ENCODE results near the gene STRN3. TPM values are rescaled to one million over a fixed set of nuclear protein-coding genes. Genes with fewer than 3 reads are reported as not detected.

The STRN3 gene
- total and polyA plus RNA-seq, 2 of the 8 experiments (the other 6 are each of a cell fraction or from before 2014, with no cell fraction given): 8.7 to 38.1 TPM

- TF ChIP-seq E2F6 (IDR thresholded peaks at IDR 0.05) (no peak), SUZ12 (IDR thresholded peaks at IDR 0.05; ENCODE audit: low read length) (no peak), POU5F1 (IDR thresholded peaks at IDR 0.05; ENCODE audit: low read depth, low read length) (no peak), SP2 (IDR thresholded peaks at IDR 0.05; ENCODE audit: low read length) (no peak), USF2 (IDR thresholded peaks at IDR 0.05; ENCODE audit: low read length) (no peak), HDAC2 (IDR thresholded peaks at IDR 0.05; ENCODE audit: borderline replicate concordance in 1 of 2, low read depth in 2 of 2, low read length in 2 of 2) (no peak), EGR1 (IDR thresholded peaks at IDR 0.05; ENCODE audit: borderline replicate concordance, low read depth, low read length) (no peak)
Measured at GRCh38 chr14:31018057-31018645, 8.0 kb downstream of the STRN3 start (continued).

Measured in H1 (cell line).